ENCODE data around the gene PCDHGA2. TPM values are rescaled to one million over a fixed set of nuclear protein-coding genes. Genes with fewer than 3 reads are reported as not detected.

PCDHGA2 gene
- total and polyA plus RNA-seq, 9 of the 15 experiments (the other 6 are each of a cell fraction or from before 2014, with no cell fraction given): 0.07 to 0.27 (median 0.15) TPM; not detected in 2

DNA sequence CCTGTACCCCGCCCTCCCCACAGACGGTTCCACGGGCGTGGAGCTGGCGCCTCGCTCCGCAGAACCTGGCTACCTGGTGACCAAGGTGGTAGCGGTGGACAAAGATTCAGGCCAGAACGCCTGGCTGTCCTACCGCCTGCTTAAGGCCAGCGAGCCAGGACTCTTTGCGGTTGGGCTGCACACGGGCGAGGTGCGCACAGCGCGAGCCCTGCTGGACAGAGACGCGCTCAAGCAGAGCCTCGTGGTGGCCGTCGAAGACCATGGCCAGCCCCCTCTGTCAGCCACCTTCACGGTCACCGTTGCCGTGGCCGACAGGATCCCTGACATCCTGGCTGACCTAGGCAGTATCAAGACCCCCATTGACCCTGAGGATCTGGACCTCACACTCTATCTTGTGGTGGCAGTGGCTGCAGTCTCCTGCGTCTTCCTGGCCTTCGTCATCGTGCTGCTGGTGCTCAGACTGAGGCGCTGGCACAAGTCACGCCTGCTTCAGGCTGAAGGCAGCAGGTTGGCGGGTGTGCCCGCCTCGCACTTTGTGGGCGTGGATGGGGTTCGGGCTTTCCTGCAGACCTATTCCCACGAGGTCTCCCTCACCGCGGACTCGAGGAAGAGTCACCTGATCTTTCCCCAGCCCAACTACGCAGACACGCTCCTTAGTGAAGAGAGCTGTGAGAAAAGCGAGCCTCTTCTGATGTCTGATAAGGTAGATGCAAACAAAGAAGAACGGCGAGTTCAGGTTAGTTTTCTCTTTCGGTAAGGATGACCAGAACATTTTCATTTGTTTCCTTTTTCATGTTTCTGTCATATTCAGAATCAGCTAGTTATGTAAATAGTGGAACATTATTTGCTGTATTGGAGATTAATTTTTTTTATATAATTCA, 27.7 kb downstream of the PCDHGA2 start:
- BruUV-seq (replicated peaks): no TSS peak
- TF ChIP-seq ZNF75A (CRISPR knock-in tag; IDR thresholded peaks at IDR 0.05): 0 out of 2 replicates have a peak, but pooled peaks have one; percentile 64
- TF ChIP-seq ZNF589 (CRISPR knock-in tag; IDR thresholded peaks at IDR 0.05; ENCODE audit: low read depth): no peak
- no peak for TF ChIP-seq RFX1 (IDR thresholded peaks at IDR 0.05)
- no peak for TF ChIP-seq RHOXF2B (CRISPR knock-in tag; conservative IDR thresholded peaks at IDR 0.05)
- no peak for TF ChIP-seq BCL6 (CRISPR knock-in tag; IDR thresholded peaks at IDR 0.05)
- TF ChIP-seq CTBP1 (IDR thresholded peaks at IDR 0.05; ENCODE audit: borderline replicate concordance): no peak
- TF ChIP-seq NFRKB (IDR thresholded peaks at IDR 0.05; ENCODE audit: low read depth): no peak
- no peak for TF ChIP-seq ZNF584 (CRISPR knock-in tag; IDR thresholded peaks at IDR 0.05; ENCODE audit: low read depth)
- WGBS (ENCODE audit: insufficient coverage, low coverage, missing lambda C conversion rate): 5% methylated on average over 40 of the region's 46 CpGs
- no peaks in the 10 kb centered on the region for H3K36me3 ChIP-seq (ENCODE audit: control insufficient read depth, insufficient read depth, low read length)
- no peak overlapping the region for H3K4me3 ChIP-seq
- intact Hi-C loops (cut with micrococcal nuclease): no loop called here
- peaks cover 0 to 12% of the 10 kb centered on the region in 2 experiments; a peak in 1 of 5 replicates for H3K4me1 ChIP-seq (replicated peaks in 1 of 2; ENCODE audit: control insufficient read depth in 2 of 2, insufficient read depth in 2 of 2, low read length in 2 of 2)
- CTCF ChIA-PET (ENCODE audit: low intra/inter-chr PET ratio): no interaction called here
- in situ Hi-C loops (cut with MboI): no loop called here
- ATAC-seq: no peak
- H3K4me2 ChIP-seq (ENCODE audit: insufficient read depth, low read length): no peak overlapping the region
- no peak overlapping the region for H2AFZ ChIP-seq (ENCODE audit: low read depth, low read length)
- no peaks in the 10 kb centered on the region for H3K9me1 ChIP-seq (ENCODE audit: control insufficient read depth, insufficient read depth, low read length)
- no peaks in the 10 kb centered on the region for H3K9me3 ChIP-seq (replicated peaks; ENCODE audit: control insufficient read depth, insufficient read depth, low read depth, low read length)
- POLR2A ChIA-PET: no interaction called here
- FAIRE-seq: no peak
- H3K9ac ChIP-seq (ENCODE audit: insufficient read depth in 1 of 2, low read depth in 2 of 2, low read length in 2 of 2): 0 out of 4 replicates have a peak overlapping the region, but pooled peaks of 1 of the 2 experiments have one; percentile 20
- no peak overlapping the region for H3K27ac ChIP-seq (ENCODE audit: extremely low read depth, low read depth, low read length)
- no peaks in the 10 kb centered on the region for H3K79me2 ChIP-seq (ENCODE audit: control insufficient read depth, insufficient read depth, low read length)
- DNase-seq (ENCODE audit: extremely low read depth in 1 of 4, low spot score in 3 of 4): no peak
- peaks cover 16 to 41% of the 10 kb centered on the region in 2 experiments for H3K27me3 ChIP-seq (ENCODE audit: control insufficient read depth in 2 of 2, insufficient read depth in 2 of 2, low read length in 2 of 2)
- H4K20me1 ChIP-seq (replicated peaks; ENCODE audit: control insufficient read depth, insufficient read depth, low read length): no peaks in the 10 kb centered on the region
